OCI-LY1 (cell line): Measurements from ENCODE around the gene MBNL2.

Source experiments
- H2AFZ ChIP-seq: fragments of 200-600 bp; sonication (generic), shearing (Covaris generic); 2 replicates; pipeline ENCODE4 v1.6.0; 2014; ENCODE audit warnings: antibody characterized with exemption, mild to moderate bottlenecking, low read length
- H3F3A ChIP-seq: fragments of 200-600 bp; sonication (generic), shearing (Covaris generic); 2 replicates; pipeline ENCODE4 v1.6.0; 2014; ENCODE audit warnings: mild to moderate bottlenecking, antibody characterized with exemption, low read length, moderate library complexity; ENCODE audit not compliant: insufficient read depth
- H3K27ac ChIP-seq: fragments of 200-600 bp; sonication (generic); 2 replicates; pipeline ENCODE4 v1.5.1; 2014; ENCODE audit warnings: low read length, mixed run types, mild to moderate bottlenecking, low read depth; ENCODE audit not compliant: poor library complexity, severe bottlenecking
- H3K27me3 ChIP-seq: fragments of 200-600 bp; sonication (generic); 2 replicates; pipeline ENCODE4 v1.6.0; 2014; ENCODE audit warnings: antibody characterized with exemption, mild to moderate bottlenecking, low read length, moderate library complexity; ENCODE audit not compliant: insufficient read depth
- H3K36me3 ChIP-seq: fragments of 200-600 bp; sonication (generic); 2 replicates; pipeline ENCODE4 v1.6.1; 2014; ENCODE audit warnings: mild to moderate bottlenecking, antibody characterized with exemption, low read length, moderate library complexity, mixed read lengths; ENCODE audit not compliant: insufficient read depth
- H3K4me1 ChIP-seq: fragments of 200-600 bp; sonication (generic); 2 replicates; pipeline ENCODE4 v1.5.1; 2014; ENCODE audit warnings: mild to moderate bottlenecking, low read length, moderate library complexity; ENCODE audit not compliant: insufficient read depth, severe bottlenecking
- H3K4me2 ChIP-seq: fragments of 200-600 bp; sonication (generic), shearing (Covaris generic); 2 replicates; pipeline ENCODE4 v1.6.1; 2014; ENCODE audit warnings: low read length
- H3K4me3 ChIP-seq: fragments of 200-600 bp; sonication (generic); 2 replicates; pipeline ENCODE4 v1.5.1; 2014; ENCODE audit warnings: low read length, low read depth, mild to moderate bottlenecking, mixed read lengths; ENCODE audit not compliant: poor library complexity, severe bottlenecking
- H3K79me2 ChIP-seq: fragments of 200-600 bp; shearing (Covaris generic); 2 replicates; pipeline ENCODE4 v1.6.1; 2016; ENCODE audit warnings: mixed run types, low read length, mixed read lengths; ENCODE audit not compliant: insufficient read depth
- H3K9ac ChIP-seq: fragments of 200-600 bp; sonication (generic), shearing (Covaris generic); 2 replicates; pipeline ENCODE4 v1.6.1; 2014; ENCODE audit warnings: mild to moderate bottlenecking, low read length, mixed read lengths
- H3K9me2 ChIP-seq: fragments of 200-600 bp; sonication (generic), shearing (Covaris generic); 2 replicates; pipeline ENCODE4 v1.6.1; 2014; ENCODE audit warnings: low read depth, mild to moderate bottlenecking, low read length, mixed read lengths
- H3K9me3 ChIP-seq: fragments of 200-600 bp; shearing (Covaris generic); 2 replicates; pipeline ENCODE4 v1.6.1; 2014; ENCODE audit warnings: low read length, mixed read lengths
- H4K20me1 ChIP-seq: fragments of 200-600 bp; sonication (generic), shearing (Covaris generic); 2 replicates; pipeline ENCODE4 v1.6.0; 2016; ENCODE audit warnings: mild to moderate bottlenecking, low read length; ENCODE audit not compliant: insufficient read depth
- EZH2 ChIP-seq: fragments of 200-600 bp; sonication (generic), shearing (Covaris generic); IDR thresholded peaks from 2 replicates; pipeline ENCODE4 v1.8.0; 2017; ENCODE audit warnings: borderline replicate concordance, mixed run types, mild to moderate bottlenecking, antibody characterized with exemption, low read length, moderate library complexity, mixed read lengths
- TF ChIP-seq, protein P1 (sequence below): fragments of 200-600 bp; sonication (generic), shearing (Covaris generic); IDR thresholded peaks from 2 replicates; pipeline ENCODE4 v1.5.1; 2017; ENCODE audit warnings: mild to moderate bottlenecking, antibody characterized with exemption, low read length, moderate library complexity, mixed read lengths

Gene MBNL2

DNA sequence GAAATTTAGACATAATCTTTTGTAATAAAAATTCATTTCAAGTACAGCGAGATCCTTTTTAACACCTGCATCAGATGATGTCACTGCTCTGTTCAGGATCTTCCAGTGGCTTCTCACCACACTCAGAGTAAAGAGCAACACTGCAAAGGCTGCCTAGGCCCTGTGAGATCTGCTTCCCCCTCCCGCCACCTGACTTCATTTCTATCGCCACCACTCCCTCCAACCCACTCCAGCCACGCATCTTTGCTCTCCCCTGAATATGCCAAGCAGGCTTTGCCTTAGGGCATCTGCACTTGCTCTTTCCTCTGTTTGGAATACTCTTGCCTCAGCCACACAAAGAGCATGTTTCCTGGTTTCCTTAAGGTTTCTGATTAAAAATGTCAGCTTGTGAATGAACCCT is 58.3 kb downstream of the MBNL2 start:
- Histone ChIP-seq H3K36me3 (peaks cover 18% of the 10 kb centered on the region), H3K27ac (no peak overlapping the region), H2AFZ (no peak overlapping the region), H3K4me3 (no peak overlapping the region), H3K79me2 (peaks cover 6% of the 10 kb centered on the region; the same call in 1 of the 2 replicates), H3K4me2 (no peak overlapping the region), H3F3A (no peaks in the 10 kb centered on the region), H3K4me1 (peaks cover 17% of the 10 kb centered on the region), H3K9me3 (no peaks in the 10 kb centered on the region), H3K9ac (no peak overlapping the region), H3K27me3 (no peaks in the 10 kb centered on the region), H3K9me2 (no peaks in the 10 kb centered on the region), H4K20me1 (no peaks in the 10 kb centered on the region)
- TF ChIP-seq, protein P1, sequence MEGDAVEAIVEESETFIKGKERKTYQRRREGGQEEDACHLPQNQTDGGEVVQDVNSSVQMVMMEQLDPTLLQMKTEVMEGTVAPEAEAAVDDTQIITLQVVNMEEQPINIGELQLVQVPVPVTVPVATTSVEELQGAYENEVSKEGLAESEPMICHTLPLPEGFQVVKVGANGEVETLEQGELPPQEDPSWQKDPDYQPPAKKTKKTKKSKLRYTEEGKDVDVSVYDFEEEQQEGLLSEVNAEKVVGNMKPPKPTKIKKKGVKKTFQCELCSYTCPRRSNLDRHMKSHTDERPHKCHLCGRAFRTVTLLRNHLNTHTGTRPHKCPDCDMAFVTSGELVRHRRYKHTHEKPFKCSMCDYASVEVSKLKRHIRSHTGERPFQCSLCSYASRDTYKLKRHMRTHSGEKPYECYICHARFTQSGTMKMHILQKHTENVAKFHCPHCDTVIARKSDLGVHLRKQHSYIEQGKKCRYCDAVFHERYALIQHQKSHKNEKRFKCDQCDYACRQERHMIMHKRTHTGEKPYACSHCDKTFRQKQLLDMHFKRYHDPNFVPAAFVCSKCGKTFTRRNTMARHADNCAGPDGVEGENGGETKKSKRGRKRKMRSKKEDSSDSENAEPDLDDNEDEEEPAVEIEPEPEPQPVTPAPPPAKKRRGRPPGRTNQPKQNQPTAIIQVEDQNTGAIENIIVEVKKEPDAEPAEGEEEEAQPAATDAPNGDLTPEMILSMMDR = no peak
- no peak for TF ChIP-seq EZH2

DNA sequence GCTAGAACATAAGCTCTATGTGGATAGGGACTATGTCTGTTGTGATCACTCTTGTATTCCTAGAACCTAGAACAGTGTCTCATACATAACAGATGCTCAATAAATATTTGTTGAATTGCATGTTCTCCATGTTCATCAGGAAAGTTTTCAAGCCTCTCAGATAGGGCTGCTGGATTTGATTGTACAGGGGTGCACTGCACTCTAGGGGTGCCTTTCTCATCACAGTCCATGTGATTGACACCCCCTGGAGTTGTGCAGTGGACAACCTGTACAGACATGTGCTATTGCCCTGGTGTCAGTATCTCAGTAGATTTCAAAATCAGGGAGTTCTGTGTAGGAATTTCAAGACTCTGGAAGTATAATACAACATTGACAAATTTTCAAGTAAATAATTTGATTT is 58.9 kb downstream of the MBNL2 start:
- Histone ChIP-seq H3K36me3 (peaks cover 12% of the 10 kb centered on the region), H3F3A (no peaks in the 10 kb centered on the region), H4K20me1 (no peaks in the 10 kb centered on the region), H3K4me3 (no peak overlapping the region), H3K9me3 (no peaks in the 10 kb centered on the region), H2AFZ (no peak overlapping the region), H3K27me3 (no peaks in the 10 kb centered on the region), H3K9ac (no peak overlapping the region), H3K27ac (no peak overlapping the region), H3K4me1 (peaks cover 11% of the 10 kb centered on the region), H3K4me2 (no peak overlapping the region), H3K79me2 (peaks cover 6% of the 10 kb centered on the region; the same call in 1 of the 2 replicates), H3K9me2 (no peaks in the 10 kb centered on the region)
- TF ChIP-seq, protein P1 = no peak
- no peak for TF ChIP-seq EZH2

DNA sequence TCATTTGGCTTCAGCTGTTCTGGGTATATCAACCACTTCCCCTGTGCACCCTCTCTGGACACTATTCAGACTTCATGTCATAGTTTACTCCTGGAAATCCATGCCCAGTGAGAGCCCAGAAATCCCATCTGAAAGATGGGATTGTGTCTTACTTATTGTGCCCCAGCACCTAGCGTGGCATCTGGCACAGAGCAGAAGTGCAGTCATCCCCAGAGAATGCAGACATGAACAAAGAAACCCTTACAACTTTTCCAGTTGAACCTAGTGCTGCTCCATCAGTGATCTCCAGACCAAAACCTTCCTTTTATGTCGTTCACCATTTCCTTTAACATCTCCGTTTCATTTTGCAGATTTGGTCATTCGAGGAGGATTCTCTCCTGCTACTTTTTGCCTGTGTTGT is 60.6 kb downstream of the MBNL2 start:
- H4K20me1 ChIP-seq = no peaks in the 10 kb centered on the region
- H3K9me3 ChIP-seq = no peaks in the 10 kb centered on the region
- peaks cover 6% of the 10 kb centered on the region; the same call in 1 of the 2 replicates for H3K79me2 ChIP-seq
- no peaks in the 10 kb centered on the region for H3K27me3 ChIP-seq
- H3K4me3 ChIP-seq = no peak overlapping the region
- no peaks in the 10 kb centered on the region for H3K36me3 ChIP-seq
- no peaks in the 10 kb centered on the region for H3K9me2 ChIP-seq
- no peak overlapping the region for H3K9ac ChIP-seq
- no peaks in the 10 kb centered on the region for H3F3A ChIP-seq
- no peak overlapping the region for H3K4me2 ChIP-seq
- H2AFZ ChIP-seq = no peak overlapping the region
- H3K4me1 ChIP-seq = peaks cover 9% of the 10 kb centered on the region
- TF ChIP-seq, protein P1 = no peak
- TF ChIP-seq EZH2 = no peak
- H3K27ac ChIP-seq = no peak overlapping the region
